SK-N-SH (cell line): ENCODE results near the gene PF4V1.

Source experiments
- CTCF ChIP-seq: fragments of 200-600 bp; sonication (generic); IDR thresholded peaks from 2 replicates; pipeline ENCODE4 v1.6.1; 2017; ENCODE audit warnings: antibody characterized with exemption, mild to moderate bottlenecking, moderate library complexity
- FOXJ3 ChIP-seq: sonication (generic); formaldehyde crosslinking; IDR thresholded peaks from 2 replicates; pipeline ENCODE4 v1.5.1; 2020; ENCODE audit warnings: mild to moderate bottlenecking, missing genetic modification reagents
- GABPA ChIP-seq: IDR thresholded peaks from 2 replicates; pipeline ENCODE4 v1.4.0; 2012; ENCODE audit warnings: low read depth, mild to moderate bottlenecking
- POLR2AphosphoS5 ChIP-seq: IDR thresholded peaks from 2 replicates; pipeline ENCODE4 v1.6.1; 2012; ENCODE audit warnings: low read depth, low read length
- SIN3A ChIP-seq: IDR thresholded peaks from 2 replicates; pipeline ENCODE4 v1.6.1; 2012; ENCODE audit warnings: low read depth, mild to moderate bottlenecking, low read length, moderate library complexity, borderline replicate concordance
- SMC3 ChIP-seq: IDR thresholded peaks from 2 replicates; pipeline ENCODE4 v1.6.1; 2012; ENCODE audit warnings: low read depth, low read length, improper control_type of control experiment
- TF ChIP-seq, protein P1 (sequence below): IDR thresholded peaks from 2 replicates; pipeline ENCODE4 v1.6.1; 2012; ENCODE audit warnings: mild to moderate bottlenecking, low read depth, low read length, moderate library complexity

- TF ChIP-seq CTCF (no peak), SMC3 (no peak), GABPA (no peak), SIN3A (no peak), FOXJ3 (no peak), POLR2AphosphoS5 (no peak)
- TF ChIP-seq, protein P1, sequence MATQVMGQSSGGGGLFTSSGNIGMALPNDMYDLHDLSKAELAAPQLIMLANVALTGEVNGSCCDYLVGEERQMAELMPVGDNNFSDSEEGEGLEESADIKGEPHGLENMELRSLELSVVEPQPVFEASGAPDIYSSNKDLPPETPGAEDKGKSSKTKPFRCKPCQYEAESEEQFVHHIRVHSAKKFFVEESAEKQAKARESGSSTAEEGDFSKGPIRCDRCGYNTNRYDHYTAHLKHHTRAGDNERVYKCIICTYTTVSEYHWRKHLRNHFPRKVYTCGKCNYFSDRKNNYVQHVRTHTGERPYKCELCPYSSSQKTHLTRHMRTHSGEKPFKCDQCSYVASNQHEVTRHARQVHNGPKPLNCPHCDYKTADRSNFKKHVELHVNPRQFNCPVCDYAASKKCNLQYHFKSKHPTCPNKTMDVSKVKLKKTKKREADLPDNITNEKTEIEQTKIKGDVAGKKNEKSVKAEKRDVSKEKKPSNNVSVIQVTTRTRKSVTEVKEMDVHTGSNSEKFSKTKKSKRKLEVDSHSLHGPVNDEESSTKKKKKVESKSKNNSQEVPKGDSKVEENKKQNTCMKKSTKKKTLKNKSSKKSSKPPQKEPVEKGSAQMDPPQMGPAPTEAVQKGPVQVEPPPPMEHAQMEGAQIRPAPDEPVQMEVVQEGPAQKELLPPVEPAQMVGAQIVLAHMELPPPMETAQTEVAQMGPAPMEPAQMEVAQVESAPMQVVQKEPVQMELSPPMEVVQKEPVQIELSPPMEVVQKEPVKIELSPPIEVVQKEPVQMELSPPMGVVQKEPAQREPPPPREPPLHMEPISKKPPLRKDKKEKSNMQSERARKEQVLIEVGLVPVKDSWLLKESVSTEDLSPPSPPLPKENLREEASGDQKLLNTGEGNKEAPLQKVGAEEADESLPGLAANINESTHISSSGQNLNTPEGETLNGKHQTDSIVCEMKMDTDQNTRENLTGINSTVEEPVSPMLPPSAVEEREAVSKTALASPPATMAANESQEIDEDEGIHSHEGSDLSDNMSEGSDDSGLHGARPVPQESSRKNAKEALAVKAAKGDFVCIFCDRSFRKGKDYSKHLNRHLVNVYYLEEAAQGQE: no peak
Measured at GRCh38 chr4:73821325-73821724, 31.8 kb upstream of the PF4V1 start.
